ENCODE results near the gene HAGHL.

HAGHL gene

DNA sequence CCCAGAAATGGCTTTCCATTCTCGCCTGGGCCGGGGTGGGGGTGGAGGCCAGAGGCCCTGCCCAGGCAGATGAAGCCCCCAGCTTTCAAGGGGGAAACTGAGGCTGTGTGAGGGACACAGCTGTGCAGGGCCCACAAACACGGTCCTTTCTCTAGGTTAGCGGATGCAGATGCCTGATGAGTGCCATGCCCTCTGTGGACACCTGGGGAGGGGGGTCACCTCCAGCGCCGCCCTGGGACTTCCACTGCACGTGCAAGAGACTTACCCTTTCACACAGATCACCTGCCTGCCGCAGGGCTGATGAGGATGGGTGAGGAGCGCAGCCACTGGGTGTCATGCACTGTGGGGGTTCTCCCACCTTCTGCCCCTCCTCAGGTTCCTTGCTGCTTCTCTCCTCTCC, 8.5 kb upstream of the HAGHL start:
- H3K27ac ChIP-seq: no peak overlapping the region
- no peak for DNase-seq (ENCODE audit: low read depth, low spot score)

DNA sequence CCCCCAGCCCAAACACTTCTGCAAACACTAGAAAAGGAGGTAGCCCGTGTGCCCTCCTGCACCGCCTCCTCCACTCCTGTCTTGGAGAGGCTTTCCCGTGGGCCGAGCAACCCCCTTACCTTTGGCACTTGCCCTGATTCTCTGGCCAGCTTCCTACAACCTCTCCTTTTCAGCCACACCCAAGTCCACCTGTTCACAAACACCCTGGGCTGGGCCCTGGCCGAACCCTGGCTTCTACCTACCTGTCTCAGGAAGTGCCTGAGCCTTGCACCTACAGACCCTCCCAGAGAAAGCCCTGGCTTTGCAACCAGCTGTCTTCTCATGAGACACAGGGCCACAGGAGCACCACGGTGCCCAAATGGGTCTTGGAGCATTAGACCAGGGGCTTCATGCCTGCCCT, 8.0 kb upstream of the HAGHL start:
- H3K27ac ChIP-seq: no peak overlapping the region
- no peak for DNase-seq (ENCODE audit: low read depth, low spot score)

DNA sequence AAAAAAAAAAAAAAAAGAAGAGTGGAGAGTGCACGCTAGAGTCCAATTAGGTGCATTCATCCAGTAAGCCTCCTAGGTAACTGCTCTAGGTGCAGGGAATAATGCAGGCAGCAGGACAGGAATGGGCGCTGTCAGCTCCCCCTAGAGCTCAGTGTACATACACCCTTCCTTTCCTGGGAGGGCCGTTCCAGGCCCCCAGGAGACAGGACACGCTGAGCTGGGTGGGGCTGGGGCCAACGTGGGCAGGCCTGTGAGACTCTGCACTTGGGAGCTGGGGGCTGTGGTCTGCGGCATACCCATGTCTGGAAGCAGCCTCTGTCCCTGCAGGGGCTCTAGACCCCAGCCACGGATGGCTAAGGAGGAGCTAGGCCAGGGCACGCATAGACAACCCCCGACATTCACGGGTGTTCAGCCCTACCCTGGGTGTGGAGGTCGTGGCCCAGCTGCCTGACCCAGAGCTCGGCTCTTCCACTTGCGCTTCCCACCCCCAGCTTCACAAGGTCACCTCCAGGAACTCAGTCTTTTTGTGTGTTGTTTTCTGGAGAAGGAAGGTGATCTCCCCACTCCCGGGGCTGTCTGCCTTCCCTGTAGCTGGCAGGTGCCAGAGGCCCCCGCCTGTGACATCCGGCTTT, 7.0 kb upstream of the HAGHL start:
- no peak for DNase-seq (ENCODE audit: low read depth, low spot score)
- peak overlapping the region; percentile 78 for H3K27ac ChIP-seq

- peak overlapping the region; percentile 78 for H3K27ac ChIP-seq
- DNase-seq (ENCODE audit: low read depth, low spot score): no peak
Measured at GRCh38 chr16:720447-720989, 6.4 kb upstream of the HAGHL start.

DNA sequence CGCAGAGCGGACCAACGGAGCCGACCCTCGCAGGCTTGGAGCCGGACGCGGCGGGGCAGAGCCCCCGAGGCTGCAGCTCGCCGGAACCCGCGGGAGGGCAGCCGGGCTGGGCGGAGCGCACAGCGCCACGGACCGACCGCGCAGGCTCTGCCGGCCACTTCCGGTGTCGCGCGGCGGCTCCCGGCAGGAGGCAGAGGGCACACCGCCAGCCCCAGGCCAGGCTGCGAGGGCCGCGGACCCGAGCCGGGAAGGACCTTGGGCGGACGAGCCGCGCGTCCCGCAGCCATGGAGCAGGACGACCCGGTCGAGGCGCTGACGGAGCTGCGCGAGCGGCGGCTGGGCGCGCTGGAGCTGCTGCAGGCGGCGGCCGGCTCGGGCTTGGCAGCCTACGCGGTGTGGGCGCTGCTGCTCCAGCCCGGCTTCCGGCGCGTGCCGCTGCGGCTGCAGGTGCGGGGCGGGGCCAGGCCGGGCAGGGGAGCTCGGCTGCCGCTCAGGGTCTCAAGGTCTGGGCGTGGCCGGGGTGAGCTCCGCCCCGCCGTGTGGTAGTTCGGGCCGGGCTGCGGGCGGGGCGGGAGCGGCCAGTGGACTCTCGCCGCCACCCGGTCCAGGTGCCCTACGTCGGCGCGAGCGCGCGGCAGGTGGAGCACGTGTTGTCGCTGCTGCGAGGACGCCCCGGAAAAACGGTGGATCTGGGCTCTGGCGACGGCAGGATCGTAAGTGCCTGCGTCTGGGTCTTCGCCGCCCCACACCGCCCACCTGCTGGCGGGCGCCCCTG, 5.7 kb upstream of the HAGHL start, which contains the start of gene ANTKMT:
Gene ANTKMT, plus strand, starts transcription at position 157 of the 775 bp plus-strand sequence. Its CDS starts 129 bp downstream, at position 286.
- no peak for DNase-seq (ENCODE audit: low read depth, low spot score)
- peak within 1 kb of the TSS; percentile 78 for H3K27ac ChIP-seq

DNA sequence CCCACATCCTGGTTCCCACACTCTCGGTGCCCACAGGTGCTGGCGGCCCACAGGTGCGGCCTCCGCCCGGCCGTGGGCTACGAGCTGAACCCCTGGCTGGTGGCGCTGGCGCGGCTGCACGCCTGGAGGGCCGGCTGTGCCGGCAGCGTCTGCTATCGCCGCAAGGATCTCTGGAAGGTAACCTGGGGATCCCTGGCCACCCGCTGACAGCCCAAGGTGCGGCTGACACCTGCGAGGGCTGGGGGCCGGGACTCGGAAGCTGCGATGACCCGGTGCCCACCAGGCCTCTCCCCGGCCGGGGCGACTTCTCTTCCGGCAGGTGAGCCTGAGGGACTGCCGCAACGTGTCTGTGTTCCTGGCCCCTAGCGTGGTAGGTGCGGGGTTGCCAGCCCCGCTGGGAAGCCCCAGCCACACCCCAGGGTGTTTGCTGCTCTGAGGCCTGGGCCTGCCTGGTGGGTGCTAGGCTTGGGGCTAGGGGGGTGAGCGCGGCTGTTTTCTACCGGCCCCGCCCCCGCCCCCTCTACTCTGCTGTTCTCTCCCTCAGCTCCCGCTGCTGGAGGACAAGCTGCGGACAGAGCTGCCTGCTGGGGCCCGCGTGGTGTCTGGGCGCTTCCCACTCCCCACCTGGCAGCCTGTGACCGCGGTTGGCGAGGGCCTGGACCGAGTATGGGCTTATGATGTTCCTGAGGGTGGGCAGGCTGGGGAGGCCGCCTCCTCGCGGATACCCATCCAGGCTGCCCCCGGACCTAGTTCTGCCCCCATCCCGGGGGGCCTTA, 5.0 kb upstream of the HAGHL start:
- DNase-seq (ENCODE audit: low read depth, low spot score): no peak

DNA sequence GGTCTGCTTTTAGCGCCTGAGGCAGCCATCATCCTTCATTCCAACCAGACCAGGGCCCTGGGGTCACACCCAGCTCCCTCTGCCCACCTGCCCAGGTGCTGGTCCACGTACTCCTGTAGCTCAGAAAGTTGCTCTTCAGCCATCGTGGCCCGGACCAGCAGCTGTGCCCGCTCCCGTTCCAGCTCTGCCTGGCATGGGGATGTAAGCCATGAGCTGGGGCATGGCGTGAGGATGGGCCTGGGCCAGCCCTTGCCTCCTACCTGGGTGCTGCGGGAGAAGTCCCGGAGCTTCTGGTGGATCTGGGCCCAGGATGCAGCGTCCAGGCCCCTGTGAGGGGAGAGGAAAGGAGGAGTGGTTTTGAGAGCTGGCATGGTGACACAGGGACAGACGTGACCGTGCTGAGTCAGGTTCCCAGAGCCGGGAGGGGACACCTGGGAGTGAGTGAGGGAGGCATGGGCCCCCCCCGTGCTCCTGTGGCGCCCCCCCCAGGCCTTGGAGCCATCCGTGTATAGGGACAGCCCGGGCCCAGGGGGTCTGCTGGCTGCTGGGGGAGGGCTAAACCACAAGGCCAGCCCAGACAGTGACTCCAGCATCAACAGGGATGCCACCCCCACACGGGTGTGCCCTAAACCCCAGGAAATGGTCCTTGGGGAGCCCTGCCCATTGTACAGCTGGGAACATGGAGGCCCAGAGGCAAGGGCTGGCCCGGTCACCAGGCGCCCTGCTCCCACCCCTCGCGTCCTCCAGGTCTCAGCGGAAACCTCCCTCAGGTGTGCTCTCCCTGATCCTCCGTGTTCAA, 3.9 kb upstream of the HAGHL start:
- DNase-seq (ENCODE audit: low read depth, low spot score): no peak
- no peak overlapping the region for H3K27ac ChIP-seq

More for the DNA sequence above, 5.0 kb upstream of the HAGHL start:
- peak overlapping the region; percentile 78 for H3K27ac ChIP-seq

DNA sequence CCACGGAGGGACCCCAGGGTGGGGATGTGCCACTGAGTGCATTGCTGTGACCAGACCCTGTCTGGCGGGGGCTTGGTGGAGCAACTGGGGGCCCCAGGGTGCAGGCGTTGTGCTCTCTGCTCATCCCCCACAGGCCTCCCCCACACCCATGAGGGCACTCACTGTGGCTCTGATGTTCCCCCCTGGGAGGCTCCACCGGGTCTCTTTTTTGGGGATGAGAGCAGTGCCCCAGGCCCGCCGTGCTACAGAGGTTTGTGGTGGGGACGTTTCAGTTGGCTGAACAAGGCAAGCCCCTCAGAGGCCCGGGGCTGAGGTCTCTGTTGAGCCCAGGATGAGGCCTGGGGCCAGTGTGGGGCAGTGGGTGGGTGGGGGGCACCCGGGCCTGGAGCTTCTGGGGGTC, 3.2 kb upstream of the HAGHL start:
- H3K27ac ChIP-seq: no peak overlapping the region
- DNase-seq (ENCODE audit: low read depth, low spot score): no peak

GRCh38 chr16:724188-725040, 2.5 kb upstream of the HAGHL start:
- H3K27ac ChIP-seq: no peak overlapping the region
- DNase-seq (ENCODE audit: low read depth, low spot score): no peak

- no peak for DNase-seq (ENCODE audit: low read depth, low spot score)
- no peak overlapping the region for H3K27ac ChIP-seq
Measured at GRCh38 chr16:725041-725376, 1.9 kb upstream of the HAGHL start.

- DNase-seq (ENCODE audit: low read depth, low spot score): no peak
- H3K27ac ChIP-seq: no peak overlapping the region
Measured at GRCh38 chr16:725463-726187, 1.3 kb upstream of the HAGHL start.

DNA sequence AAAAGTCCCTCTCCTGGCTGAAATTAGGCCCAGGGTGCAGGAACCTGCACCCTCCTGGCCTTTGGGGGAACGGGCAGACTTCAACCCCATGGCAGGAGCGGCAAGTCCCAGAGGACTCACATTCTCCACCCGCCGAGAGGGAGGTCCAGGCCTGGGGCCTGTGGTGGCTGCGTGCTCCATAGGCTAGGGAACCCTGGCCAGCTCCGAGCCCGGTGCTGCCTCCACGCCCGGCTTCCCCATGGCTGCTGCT, 793 bp upstream of the HAGHL start:
- no peak overlapping the region for H3K27ac ChIP-seq
- no peak for DNase-seq (ENCODE audit: low read depth, low spot score)

GRCh38 chr16:727291-727977, 528 bp downstream of the HAGHL start:
- peak overlapping the region; percentile 45 for H3K27ac ChIP-seq
- DNase-seq (ENCODE audit: low read depth, low spot score): no peak

DNA sequence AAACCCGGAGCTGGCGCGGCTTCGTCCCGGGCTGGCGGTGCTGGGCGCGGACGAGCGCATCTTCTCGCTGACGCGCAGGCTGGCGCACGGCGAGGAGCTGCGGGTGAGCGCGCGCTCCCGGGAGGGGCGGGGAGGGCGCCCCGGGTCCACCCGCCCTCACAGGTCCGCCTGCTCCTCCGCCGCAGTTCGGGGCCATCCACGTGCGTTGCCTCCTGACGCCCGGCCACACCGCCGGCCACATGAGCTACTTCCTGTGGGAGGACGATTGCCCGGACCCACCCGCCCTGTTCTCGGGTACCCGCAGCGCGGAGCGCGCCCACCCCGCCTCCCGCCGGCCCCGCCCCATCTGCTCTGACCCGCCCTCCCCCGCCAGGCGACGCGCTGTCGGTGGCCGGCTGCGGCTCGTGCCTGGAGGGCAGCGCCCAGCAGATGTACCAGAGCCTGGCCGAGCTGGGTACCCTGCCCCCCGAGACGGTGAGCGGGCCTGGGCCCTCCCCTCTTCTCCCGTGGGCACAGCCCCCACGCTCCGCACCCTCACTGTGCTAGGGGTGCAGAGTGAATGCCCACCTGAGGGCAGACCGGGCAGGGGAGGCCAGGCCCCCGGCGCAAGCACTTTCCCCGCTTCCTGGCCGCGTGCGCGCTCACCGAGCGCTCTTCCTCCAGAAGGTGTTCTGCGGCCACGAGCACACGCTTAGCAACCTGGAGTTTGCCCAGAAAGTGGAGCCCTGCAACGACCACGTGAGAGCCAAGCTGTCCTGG, 1.4 kb downstream of the HAGHL start:
- H3K27ac ChIP-seq: peak overlapping the region; percentile 45
- peak; percentile 41 for DNase-seq (ENCODE audit: low read depth, low spot score)

DNA sequence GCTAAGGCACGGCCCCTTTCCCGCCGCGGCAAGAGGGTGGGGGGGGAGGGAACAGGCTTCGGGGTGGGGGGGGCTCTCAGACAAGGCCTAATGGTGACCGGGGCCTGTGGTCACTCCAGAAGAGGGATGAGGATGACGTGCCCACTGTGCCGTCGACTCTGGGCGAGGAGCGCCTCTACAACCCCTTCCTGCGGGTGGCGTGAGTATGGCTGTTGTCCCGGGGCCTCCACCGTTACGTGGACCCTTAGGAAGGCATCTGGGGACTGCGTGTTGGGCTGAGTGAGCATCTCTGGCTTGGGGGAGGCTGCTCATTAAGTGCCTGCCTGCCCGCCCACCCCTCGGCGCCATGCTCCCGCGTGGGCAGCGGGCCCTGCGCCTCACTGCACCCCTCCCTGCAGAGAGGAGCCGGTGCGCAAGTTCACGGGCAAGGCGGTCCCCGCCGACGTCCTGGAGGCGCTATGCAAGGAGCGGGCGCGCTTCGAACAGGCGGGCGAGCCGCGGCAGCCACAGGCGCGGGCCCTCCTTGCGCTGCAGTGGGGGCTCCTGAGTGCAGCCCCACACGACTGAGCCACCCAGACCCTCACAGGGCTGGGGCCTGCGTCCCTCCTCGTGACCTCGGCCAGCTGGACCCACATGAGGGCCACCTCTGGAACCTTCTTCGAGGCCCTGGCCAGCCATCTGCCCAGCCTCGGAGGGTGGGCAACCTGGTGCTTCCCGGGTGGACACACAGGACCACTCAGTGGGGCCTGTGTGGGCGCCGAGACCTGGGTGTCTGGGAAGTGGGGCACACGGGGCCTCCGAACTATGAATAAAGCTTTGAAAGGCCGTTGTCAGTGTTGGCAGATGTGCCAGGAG, 2.2 kb downstream of the HAGHL start:
- no peak for DNase-seq (ENCODE audit: low read depth, low spot score)
- H3K27ac ChIP-seq: no peak overlapping the region

GRCh38 chr16:729768-730665, 3.1 kb downstream of the HAGHL start:
- no peak overlapping the region for H3K27ac ChIP-seq
- no peak for DNase-seq (ENCODE audit: low read depth, low spot score)

Measured in epithelial cell of prostate (primary cell).